K562 (cell line): ENCODE data around the gene TNPO3. TPM values are rescaled to one million over a fixed set of nuclear protein-coding genes. Genes with fewer than 3 reads are reported as not detected.

Experiments used
- DEAF1 ChIP-seq: fragments of 450-650 bp; formaldehyde crosslinking; IDR thresholded peaks from 2 replicates; pipeline ENCODE4 v1.4.0; 2020; ENCODE audit warnings: mild to moderate bottlenecking, moderate library complexity
- ETV6 ChIP-seq, 3 experiments: fragments of 150-350 bp in 1 of 3; sonication (generic) in 1 of 3; formaldehyde crosslinking in 1 of 3; IDR thresholded peaks; 2 replicates each; pipeline versions ENCODE4 v1.6.1 to v1.8.0; 2014 to 2022; ENCODE audit warnings: borderline replicate concordance in 2 of 3, low read depth in 2 of 3, antibody characterized with exemption in 1 of 3, low read length in 1 of 3, mild to moderate bottlenecking in 1 of 3, missing genetic modification reagents in 1 of 3
- GTF2B ChIP-seq: IDR thresholded peaks from 2 replicates; pipeline ENCODE4 v1.6.1; 2011; ENCODE audit not compliant: insufficient read length; ENCODE audit errors: extremely low read depth
- GTF3C2 ChIP-seq: IDR thresholded peaks from 3 replicates; pipeline ENCODE4 v1.6.1; 2011; ENCODE audit warnings: borderline replicate concordance, mild to moderate bottlenecking, moderate library complexity; ENCODE audit not compliant: insufficient read length; ENCODE audit errors: extremely low read depth
- HCFC1 ChIP-seq: IDR thresholded peaks from 2 replicates; pipeline ENCODE4 v1.6.1; 2012; ENCODE audit warnings: low read depth, low read length, improper control_type of control experiment
- HMGN3 ChIP-seq: IDR thresholded peaks from 2 replicates; pipeline ENCODE4 v1.6.1; 2011; ENCODE audit warnings: borderline replicate concordance, low read depth, mild to moderate bottlenecking, mixed read lengths, low read length; ENCODE audit not compliant: insufficient read length; ENCODE audit errors: extremely low read depth
- KLF16 ChIP-seq: IDR thresholded peaks from 2 replicates; pipeline ENCODE4 v1.6.1; 2016; ENCODE audit warnings: antibody characterized with exemption
- PHF8 ChIP-seq: fragments of 200-600 bp; sonication (generic); IDR thresholded peaks from 2 replicates; pipeline ENCODE4 v1.6.1; 2012; ENCODE audit warnings: mixed run types, mild to moderate bottlenecking, inconsistent platforms, low read length, moderate library complexity, borderline replicate concordance
- RBFOX2 ChIP-seq: fragments of 200-400 bp; formaldehyde crosslinking; IDR thresholded peaks from 2 replicates; pipeline ENCODE4 v1.6.1; 2017; ENCODE audit warnings: low read depth, mild to moderate bottlenecking, low read length, moderate library complexity
- RNF219 ChIP-seq: fragments of 250-450 bp; sonication (Bioruptor Pico); IDR thresholded peaks from 2 replicates; pipeline ENCODE4 v1.5.0; 2022; ENCODE audit warnings: mild to moderate bottlenecking
- SNAPC5 ChIP-seq: fragments of 250-450 bp; sonication (Bioruptor Pico); IDR thresholded peaks from 2 replicates; pipeline ENCODE4 v1.8.0; 2021; ENCODE audit warnings: moderate library complexity, mild to moderate bottlenecking, inconsistent platforms
- ZNF212 ChIP-seq: fragments of 450-650 bp; formaldehyde crosslinking; IDR thresholded peaks from 2 replicates; pipeline ENCODE4 v1.4.0; 2020; ENCODE audit warnings: mild to moderate bottlenecking
- ZNF217 ChIP-seq: sonication (generic); formaldehyde crosslinking; IDR thresholded peaks from 2 replicates; pipeline ENCODE4 v1.8.0; 2022; ENCODE audit warnings: mild to moderate bottlenecking, missing genetic modification reagents
- ZNF3 ChIP-seq: fragments of 250-450 bp; sonication (Bioruptor Pico); IDR thresholded peaks from 2 replicates; pipeline ENCODE4 v1.5.0; 2021; ENCODE audit warnings: mild to moderate bottlenecking, moderate library complexity
- ZNF445 ChIP-seq: fragments of 250-450 bp; sonication (Bioruptor Pico); IDR thresholded peaks from 2 replicates; pipeline ENCODE4 v1.4.0; 2020; ENCODE audit warnings: low read depth, mild to moderate bottlenecking, moderate library complexity
- polyA plus RNA-seq, 8 experiments: library from polyadenylated mRNA; depleted of rRNA in 4 of 8; stranded (reverse) in 5 of 8; unstranded in 3 of 8; fragments of >200 nt; fragmentation: Nextera tagmentation in 2 of 8; fragmentation: Illumina TruSeq in 1 of 8; extraction: Ambion mirVana in 2 of 8; extraction: Trizol in 1 of 8; gene quantifications; 2 replicates each; pipeline versions ENCODE4 v1.2.1 to v1.2.3, GENCODE V29; 2011 to 2014; ENCODE audit warnings: inconsistent platforms in 1 of 8, missing spikeins in 1 of 8
- total RNA-seq, 7 experiments: library from RNA; depleted of rRNA in 6 of 7; stranded (reverse); fragments of >200 nt in 6 of 7; fragmentation: Illumina TruSeq in 2 of 7; extraction: Trizol in 2 of 7; gene quantifications; 2 replicates each; pipeline versions ENCODE4 v1.2.1 to v1.2.3, GENCODE V29; 2011 to 2021; ENCODE audit warnings: low replicate concordance in 1 of 7

TNPO3 gene
- total and polyA plus RNA-seq, 9 of the 15 experiments (the other 6 are each of a cell fraction or from before 2014, with no cell fraction given), result 35.8 to 125 (median 110) TPM

- TF ChIP-seq ZNF3 (CRISPR knock-in tag) (no peak), DEAF1 (peak; percentile 48), SNAPC5 (CRISPR knock-in tag) (no peak), ZNF217 (no peak), PHF8 (peak; percentile 100), HMGN3 (peak; percentile 56), HCFC1 (peak; percentile 81), RNF219 (0 out of 2 replicates have a peak, but pooled peaks have one; percentile 20), GTF3C2 (no peak), GTF2B (peak; percentile 75), RBFOX2 (peak; percentile 99), ZNF445 (CRISPR knock-in tag) (0 out of 2 replicates have a peak, but pooled peaks have one; percentile 45), ETV6 (IDR thresholded peaks at IDR 0.05; ENCODE audit: borderline replicate concordance in 1 of 2, low read depth in 2 of 2, low read length in 1 of 2) (peak; percentile 81 to 89; a peak in 3 of 4 replicates), ETV6 (CRISPR knock-in tag; IDR thresholded peaks at IDR 0.05; ENCODE audit: borderline replicate concordance) (0 out of 2 replicates have a peak, but pooled peaks have one; percentile 22), ZNF212 (CRISPR knock-in tag) (peak; percentile 88), KLF16 (no peak)
Measured at GRCh38 chr7:129054438-129055293, at the start of gene TNPO3 (continued).
